ENCODE results near the gene CCL25.

CCL25 gene

DNA sequence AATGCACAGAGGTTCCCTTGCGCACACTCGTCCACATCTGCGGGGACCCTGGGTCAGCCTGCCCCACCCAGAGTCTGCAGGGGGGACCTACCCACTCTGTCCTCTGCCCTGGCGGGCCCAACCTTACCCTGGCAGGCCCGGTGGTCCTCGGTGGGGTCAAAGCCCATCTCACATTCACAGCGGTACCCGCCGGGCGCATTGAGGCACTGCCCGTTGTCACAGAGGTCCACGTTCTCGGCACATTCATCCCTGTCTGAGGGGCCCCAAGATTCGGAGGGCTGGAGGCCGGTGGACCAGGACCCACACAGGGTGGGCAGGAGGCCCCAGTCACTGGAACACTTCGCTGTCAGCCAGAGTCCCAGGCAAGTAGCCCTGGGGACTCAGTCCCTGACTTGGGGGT is 58.4 kb downstream of the CCL25 start:
- no peak for DNase-seq (ENCODE audit: low spot score)

DNA sequence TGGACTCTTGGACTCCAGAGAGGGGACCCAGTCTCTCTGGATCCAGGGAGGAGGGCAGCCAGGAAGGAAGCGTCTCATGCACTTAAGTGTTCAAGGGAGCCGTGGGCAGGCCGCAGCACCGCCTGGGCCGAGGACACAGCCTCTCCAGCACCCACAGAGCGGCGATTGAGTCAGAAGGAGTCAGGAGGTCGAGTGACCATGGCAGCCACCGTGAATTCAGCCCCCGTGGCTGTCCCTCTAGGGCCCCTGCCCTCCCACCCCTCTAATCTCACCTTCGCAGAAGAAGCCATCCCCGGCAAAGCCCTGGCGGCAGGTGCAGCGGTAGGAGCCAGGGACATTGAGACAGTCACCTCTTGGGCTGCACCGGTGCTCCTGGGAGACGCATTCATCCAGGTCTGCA is 58.8 kb downstream of the CCL25 start:
- DNase-seq (ENCODE audit: low spot score), result no peak

Measured in SW480 (cell line).